ENCODE measurements around the gene ZFYVE21. TPM values are rescaled to one million over a fixed set of nuclear protein-coding genes. Genes with fewer than 3 reads are reported as not detected.

The ZFYVE21 gene
- total RNA-seq, 1 experiment from 2014 or later = 31.3 TPM

DNA sequence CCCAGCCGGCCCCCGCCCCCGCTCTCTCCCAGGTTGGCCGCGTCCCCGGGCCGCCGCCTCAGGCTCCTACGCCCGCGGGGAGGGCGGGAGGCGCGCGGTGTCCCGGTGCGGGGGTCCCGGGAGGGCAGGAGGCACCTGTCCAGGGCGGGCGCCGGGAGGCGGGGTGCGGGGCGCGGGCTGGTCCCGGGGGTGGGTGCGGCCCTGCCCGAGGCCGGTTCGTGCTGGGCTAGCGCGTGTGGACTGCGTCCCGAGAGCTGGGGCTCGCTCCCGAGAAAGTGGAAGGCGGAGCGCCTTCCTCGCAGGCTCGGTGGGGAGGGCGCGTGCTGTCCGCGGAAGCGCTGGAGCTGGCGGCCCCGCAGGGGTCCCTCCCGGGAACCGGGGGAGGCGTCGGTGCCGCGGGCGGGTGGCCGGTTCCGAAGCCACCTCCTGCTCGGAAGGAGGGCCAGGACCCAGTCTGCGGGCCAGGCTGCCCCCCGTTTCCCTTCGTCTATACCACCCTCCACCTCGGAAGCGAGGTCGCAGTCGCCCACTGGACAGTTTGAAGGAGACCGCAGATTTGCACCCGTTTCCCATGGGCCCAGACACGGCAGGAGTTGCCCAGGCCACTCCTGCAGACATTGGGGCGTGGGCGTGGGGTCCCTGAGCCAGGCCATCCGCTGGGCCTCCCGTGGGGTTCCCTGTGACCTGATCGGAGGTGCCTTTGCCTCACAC is 636 bp downstream of the ZFYVE21 start:
- ChIA-PET POLR2A (interaction anchor here (0.9 kb wide), 1 partner anchor 11 kb away, joined by 3 read pairs; no protein-coding TSS in a partner anchor), CTCF (interaction anchor here (1.1 kb wide), 1 partner anchor 362 kb away, joined by 4 read pairs; no protein-coding TSS in a partner anchor), RAD21 (ENCODE audit: low non-redundant PET in 1 of 2, low total read pairs in 2 of 2, uncharacterized antibody in 2 of 2, unreplicated experiment in 2 of 2) (no interaction called here)
- Histone ChIP-seq H3K27ac (ENCODE audit: low read depth, low read length) (peak overlapping the region; percentile 53; the same call in 1 of the 2 replicates), H3K9me2 (ENCODE audit: insufficient read depth) (no peaks in the 10 kb centered on the region), H3K9ac (ENCODE audit: low read length) (peak overlapping the region; percentile 81), H3K27me3 (ENCODE audit: insufficient read depth, low read length) (no peaks in the 10 kb centered on the region), H2AFZ (ENCODE audit: low read depth, low read length, poor library complexity, severe bottlenecking) (no peak overlapping the region), H3K79me2 (ENCODE audit: insufficient read depth, low read length) (peaks cover 86% of the 10 kb centered on the region), H3K4me2 (ENCODE audit: low read length) (peak overlapping the region; percentile 97), H3K9me3 (ENCODE audit: control insufficient read depth in 1 of 2, insufficient read depth in 1 of 2, low read depth in 1 of 2, low read length in 2 of 2) (no peaks in the 10 kb centered on the region), H4K20me1 (ENCODE audit: insufficient read depth) (no peaks in the 10 kb centered on the region), H3K4me3 (replicated peaks in 1 of 2; ENCODE audit: low read depth in 1 of 2, low read length in 2 of 2) (peak overlapping the region; percentile 70 to 80), H3K4me1 (ENCODE audit: control insufficient read depth in 1 of 2, insufficient read depth in 2 of 2, low read length in 2 of 2) (peaks cover 18 to 35% of the 10 kb centered on the region in 2 experiments), H3K36me3 (ENCODE audit: control insufficient read depth in 1 of 2, insufficient read depth in 2 of 2, low read length in 2 of 2) (peaks cover 0 to 5% of the 10 kb centered on the region in 2 experiments; a peak in 1 of 4 replicates)
- TF ChIP-seq FOSL1 (IDR thresholded peaks at IDR 0.05; ENCODE audit: low read depth) (no peak), RAD21 (IDR thresholded peaks at IDR 0.05; ENCODE audit: low read depth) (no peak), EGR1 (IDR thresholded peaks at IDR 0.05; ENCODE audit: low read depth) (no peak)
- TF ChIP-seq, protein P1, sequence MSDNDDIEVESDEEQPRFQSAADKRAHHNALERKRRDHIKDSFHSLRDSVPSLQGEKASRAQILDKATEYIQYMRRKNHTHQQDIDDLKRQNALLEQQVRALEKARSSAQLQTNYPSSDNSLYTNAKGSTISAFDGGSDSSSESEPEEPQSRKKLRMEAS (IDR thresholded peaks at IDR 0.05) = peak; percentile 9; the same call in 1 of the 2 replicates
- peak; percentile 1 for ATAC-seq
- BruUV-seq (replicated peaks) = no TSS peak
- intact Hi-C loops (cut with micrococcal nuclease) = no loop called here
- no peak for DNase-seq (ENCODE audit: low read depth, low spot score)

DNA sequence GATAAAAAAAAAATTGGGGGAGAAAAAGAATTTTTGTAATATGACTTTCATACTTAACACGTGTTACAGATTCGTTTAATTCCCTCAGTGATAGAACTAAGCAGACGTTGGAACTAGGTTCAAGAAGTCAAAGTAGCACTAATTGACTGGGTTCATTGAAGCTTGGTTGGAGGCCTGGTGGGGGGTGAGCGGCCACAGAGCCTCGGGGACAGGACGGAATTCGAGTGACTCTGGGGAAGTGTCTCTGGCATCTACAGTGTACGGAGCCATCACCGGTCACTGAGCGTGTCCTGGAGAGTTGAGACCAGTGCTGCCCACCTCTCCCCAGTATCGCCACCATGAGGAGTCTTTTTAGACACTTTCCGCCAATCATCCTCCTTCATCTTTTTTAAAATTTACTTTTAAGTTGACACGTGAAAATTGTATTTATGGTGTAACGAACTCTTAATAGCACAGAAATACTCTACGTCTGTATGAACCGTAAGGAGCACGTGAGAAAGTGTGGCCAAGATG is 1.3 kb downstream of the ZFYVE21 start:
- peak overlapping the region; percentile 81 for H3K9ac ChIP-seq (ENCODE audit: low read length)
- intact Hi-C loops (cut with micrococcal nuclease) = no loop called here
- DNase-seq (ENCODE audit: low read depth, low spot score) (no peak), ATAC-seq (no peak)
- H3K9me3 ChIP-seq (ENCODE audit: control insufficient read depth in 1 of 2, insufficient read depth in 1 of 2, low read depth in 1 of 2, low read length in 2 of 2) = no peaks in the 10 kb centered on the region
- ChIA-PET CTCF (no interaction called here), RAD21 (ENCODE audit: low non-redundant PET in 1 of 2, low total read pairs in 2 of 2, uncharacterized antibody in 2 of 2, unreplicated experiment in 2 of 2) (no interaction called here), POLR2A (no interaction called here)
- H3K79me2 ChIP-seq (ENCODE audit: insufficient read depth, low read length) = peaks cover 82% of the 10 kb centered on the region
- H4K20me1 ChIP-seq (ENCODE audit: insufficient read depth) = no peaks in the 10 kb centered on the region
- peak overlapping the region; percentile 97 for H3K4me2 ChIP-seq (ENCODE audit: low read length)
- no peaks in the 10 kb centered on the region for H3K9me2 ChIP-seq (ENCODE audit: insufficient read depth)
- no TSS peak for BruUV-seq (replicated peaks)
- 0 out of 4 replicates have a peak, but pooled peaks cover 0 to 5% of the 10 kb centered on the region in 2 experiments for H3K36me3 ChIP-seq (ENCODE audit: control insufficient read depth in 1 of 2, insufficient read depth in 2 of 2, low read length in 2 of 2)
- H3K27me3 ChIP-seq (ENCODE audit: insufficient read depth, low read length) = no peaks in the 10 kb centered on the region
- no peak overlapping the region for H2AFZ ChIP-seq (ENCODE audit: low read depth, low read length, poor library complexity, severe bottlenecking)
- H3K4me3 ChIP-seq (replicated peaks in 1 of 2; ENCODE audit: low read depth in 1 of 2, low read length in 2 of 2) = peak overlapping the region; percentile 70 to 80
- TF ChIP-seq SIN3A (IDR thresholded peaks at IDR 0.05; ENCODE audit: low read depth) (no peak), CEBPB (IDR thresholded peaks at IDR 0.05; ENCODE audit: low read depth) (no peak), ELF1 (IDR thresholded peaks at IDR 0.05; ENCODE audit: borderline replicate concordance, low read depth) (no peak), YY1 (IDR thresholded peaks at IDR 0.05; ENCODE audit: extremely low read depth, insufficient replicate concordance, low read depth, low read length) (no peak), FOSL1 (IDR thresholded peaks at IDR 0.05; ENCODE audit: low read depth) (no peak)
- TF ChIP-seq, protein P2, sequence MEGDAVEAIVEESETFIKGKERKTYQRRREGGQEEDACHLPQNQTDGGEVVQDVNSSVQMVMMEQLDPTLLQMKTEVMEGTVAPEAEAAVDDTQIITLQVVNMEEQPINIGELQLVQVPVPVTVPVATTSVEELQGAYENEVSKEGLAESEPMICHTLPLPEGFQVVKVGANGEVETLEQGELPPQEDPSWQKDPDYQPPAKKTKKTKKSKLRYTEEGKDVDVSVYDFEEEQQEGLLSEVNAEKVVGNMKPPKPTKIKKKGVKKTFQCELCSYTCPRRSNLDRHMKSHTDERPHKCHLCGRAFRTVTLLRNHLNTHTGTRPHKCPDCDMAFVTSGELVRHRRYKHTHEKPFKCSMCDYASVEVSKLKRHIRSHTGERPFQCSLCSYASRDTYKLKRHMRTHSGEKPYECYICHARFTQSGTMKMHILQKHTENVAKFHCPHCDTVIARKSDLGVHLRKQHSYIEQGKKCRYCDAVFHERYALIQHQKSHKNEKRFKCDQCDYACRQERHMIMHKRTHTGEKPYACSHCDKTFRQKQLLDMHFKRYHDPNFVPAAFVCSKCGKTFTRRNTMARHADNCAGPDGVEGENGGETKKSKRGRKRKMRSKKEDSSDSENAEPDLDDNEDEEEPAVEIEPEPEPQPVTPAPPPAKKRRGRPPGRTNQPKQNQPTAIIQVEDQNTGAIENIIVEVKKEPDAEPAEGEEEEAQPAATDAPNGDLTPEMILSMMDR (IDR thresholded peaks at IDR 0.05 in 2 of 3, conservative IDR thresholded peaks at IDR 0.05 in 1 of 3; ENCODE audit: borderline replicate concordance in 1 of 3, insufficient read depth in 1 of 3, low read depth in 2 of 3, low read length in 2 of 3) = peak in 1 of 3 experiments; percentile 2; a peak in 1 of 6 replicates
- peaks cover 25 to 42% of the 10 kb centered on the region in 2 experiments for H3K4me1 ChIP-seq (ENCODE audit: control insufficient read depth in 1 of 2, insufficient read depth in 2 of 2, low read length in 2 of 2)
- peak overlapping the region; percentile 53; the same call in 1 of the 2 replicates for H3K27ac ChIP-seq (ENCODE audit: low read depth, low read length)
